ENCODE results near the gene RAB3A.
A peak's percentile ranks its signal among the peaks of the same experiment; 100 is the strongest.

RAB3A gene, protein sequence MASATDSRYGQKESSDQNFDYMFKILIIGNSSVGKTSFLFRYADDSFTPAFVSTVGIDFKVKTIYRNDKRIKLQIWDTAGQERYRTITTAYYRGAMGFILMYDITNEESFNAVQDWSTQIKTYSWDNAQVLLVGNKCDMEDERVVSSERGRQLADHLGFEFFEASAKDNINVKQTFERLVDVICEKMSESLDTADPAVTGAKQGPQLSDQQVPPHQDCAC
- 3.6 to 5.0 reads per million in 2 donors for total RNA-seq

GRCh38 chr19:18203863-18204393, at the start of gene RAB3A:
TSS of gene RAB3A (minus strand) at chr19:18204042. CDS start at chr19:18202740, 1,302 bp downstream.
- peak; percentile 98 to 100 (median 99) for DNase-seq

DNA sequence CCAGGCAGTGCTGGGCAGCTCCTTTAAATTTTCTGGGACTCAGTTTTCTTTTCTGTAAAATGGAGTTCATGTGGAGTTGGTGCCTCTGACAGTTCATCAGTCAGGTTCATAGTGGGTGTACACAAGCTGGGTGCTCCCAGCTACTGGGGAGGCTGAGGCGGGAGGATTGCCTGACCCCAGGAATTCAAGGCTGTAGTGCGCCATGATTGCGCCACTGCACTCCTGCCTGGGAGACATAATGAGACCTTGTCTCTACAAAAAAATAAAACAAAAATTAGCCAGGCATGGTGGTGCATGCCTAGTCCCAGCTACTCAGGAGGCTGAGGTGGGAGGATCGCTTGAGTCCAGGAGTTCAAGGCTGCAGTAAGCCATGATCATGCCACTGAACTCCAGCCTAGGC, 49.3 kb upstream of the RAB3A start:
- no peak for DNase-seq

DNA sequence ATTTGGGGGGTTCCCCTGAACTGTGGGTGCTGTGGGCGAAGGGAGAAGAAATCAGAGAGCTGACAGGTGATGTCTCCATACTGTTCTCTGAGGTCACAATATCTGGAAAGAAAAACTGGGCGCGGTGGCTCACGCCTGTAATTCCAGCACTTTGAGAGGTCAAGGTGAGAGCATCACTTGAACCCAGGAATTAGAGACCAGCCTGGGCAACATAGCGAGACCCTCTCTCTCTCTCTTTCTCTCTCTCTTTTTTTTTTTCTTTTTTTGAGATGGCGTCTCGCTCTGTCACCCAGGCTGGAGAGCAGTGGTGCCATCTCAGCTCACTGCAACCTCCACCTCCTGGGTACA, 48.5 kb upstream of the RAB3A start:
- DNase-seq: no peak

DNA sequence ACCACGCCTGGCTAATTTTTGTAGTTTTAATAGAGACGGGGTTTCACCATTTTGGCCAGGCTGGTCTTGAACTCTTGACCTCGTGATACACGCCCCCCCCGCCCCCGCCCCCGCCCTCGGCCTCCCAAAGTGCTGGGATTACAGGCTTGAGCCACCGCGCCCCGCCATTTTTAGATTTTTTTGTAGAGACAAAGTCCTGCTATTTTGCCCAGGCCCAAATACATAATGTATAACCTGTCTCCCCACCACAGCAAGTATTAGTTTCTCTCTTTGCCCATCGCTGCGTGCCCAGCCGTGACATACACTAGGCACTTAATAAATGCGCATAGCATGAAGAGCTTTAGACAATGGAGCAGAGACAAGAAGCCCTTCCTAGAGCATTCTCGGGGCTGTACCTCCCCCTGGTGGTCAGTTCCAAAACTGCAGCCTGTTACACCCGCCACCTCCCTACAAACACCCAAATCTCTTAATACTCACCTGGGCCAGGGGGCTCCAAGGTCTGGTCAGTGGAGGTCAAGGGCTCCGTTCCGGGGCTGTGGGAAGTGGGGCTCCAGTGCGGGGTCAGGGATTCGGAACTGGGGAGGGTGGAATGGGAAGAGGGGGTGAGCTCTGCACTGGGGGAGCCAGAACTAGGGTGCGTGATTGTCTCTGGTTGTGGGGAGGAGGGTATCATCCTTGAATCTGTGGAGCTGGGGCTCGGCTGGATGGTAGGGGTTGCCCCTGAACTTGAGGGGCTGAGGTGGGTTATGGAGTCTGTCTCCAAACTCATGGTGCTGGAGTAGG, 47.9 kb upstream of the RAB3A start:
- peak; percentile 56 to 75 (median 69) for DNase-seq

DNA sequence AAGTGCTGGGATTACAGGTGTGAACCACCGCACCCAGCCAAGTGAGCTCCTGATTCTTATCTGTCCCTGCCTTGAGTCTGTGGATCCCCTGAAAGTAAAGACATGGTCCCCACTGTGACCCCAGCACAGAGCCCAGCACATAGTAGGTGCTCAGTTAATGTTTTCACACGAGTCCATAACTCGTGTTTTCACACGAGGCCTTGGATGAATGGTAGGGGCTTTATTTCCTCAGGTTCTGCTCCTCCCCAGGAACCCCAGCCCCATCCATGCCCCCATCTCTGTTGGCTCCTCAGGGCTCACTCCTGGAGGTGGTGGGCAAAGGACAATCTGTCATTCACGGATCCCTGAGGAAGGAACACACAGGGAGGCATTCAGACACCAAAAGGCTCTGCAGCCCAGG, 46.0 kb upstream of the RAB3A start:
- DNase-seq: no peak

DNA sequence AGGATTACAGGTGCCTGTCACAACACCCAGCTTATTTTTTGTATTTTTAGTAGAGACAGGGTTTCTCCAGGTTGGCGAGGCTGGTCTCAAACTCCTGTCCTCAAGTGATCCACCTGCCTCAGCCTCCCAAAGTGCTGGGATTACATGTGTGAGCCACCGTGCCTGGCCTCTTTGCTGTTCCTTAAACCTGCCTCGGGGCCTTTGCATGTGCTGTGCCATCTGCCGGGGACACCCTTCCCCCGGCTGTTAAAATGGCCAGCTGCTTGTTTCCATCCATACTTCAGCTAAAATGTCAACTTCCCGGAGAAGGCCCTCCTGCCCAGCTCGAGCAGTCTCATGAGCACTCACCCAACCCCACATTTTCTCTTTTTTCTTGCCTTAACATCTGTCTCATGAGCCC, 41.5 kb upstream of the RAB3A start:
- DNase-seq: no peak

DNA sequence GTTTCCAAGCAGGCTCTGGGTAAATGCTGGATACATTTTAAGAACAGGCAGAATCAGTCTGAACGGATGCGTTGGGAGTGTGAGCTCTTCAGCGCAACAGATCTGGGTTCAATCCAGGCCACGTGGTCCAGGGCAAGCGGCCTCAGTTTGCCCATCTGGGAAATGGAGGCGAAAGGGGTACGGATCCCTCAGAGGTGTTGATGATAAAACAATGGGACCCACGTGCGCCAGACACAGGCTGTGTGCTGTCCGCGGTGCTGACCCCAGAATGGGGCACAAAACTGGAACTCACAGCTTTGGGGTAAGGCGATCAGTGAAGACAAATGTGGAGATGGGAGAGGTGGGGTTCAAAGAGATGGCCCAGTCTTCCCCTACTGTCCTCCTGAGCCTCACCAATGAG, 35.5 kb upstream of the RAB3A start:
- DNase-seq: no peak

GRCh38 chr19:18234194-18234593, 30.4 kb upstream of the RAB3A start:
- DNase-seq: no peak

- DNase-seq: peak in 4 of 5 experiments; percentile 23 to 49 (median 29)
Measured at GRCh38 chr19:18233224-18233825, 29.5 kb upstream of the RAB3A start.

GRCh38 chr19:18232540-18233223, 28.8 kb upstream of the RAB3A start:
- no peak for DNase-seq

GRCh38 chr19:18231775-18232174, 27.9 kb upstream of the RAB3A start:
- DNase-seq: no peak

GRCh38 chr19:18230941-18231734, 27.3 kb upstream of the RAB3A start:
- DNase-seq: no peak

DNA sequence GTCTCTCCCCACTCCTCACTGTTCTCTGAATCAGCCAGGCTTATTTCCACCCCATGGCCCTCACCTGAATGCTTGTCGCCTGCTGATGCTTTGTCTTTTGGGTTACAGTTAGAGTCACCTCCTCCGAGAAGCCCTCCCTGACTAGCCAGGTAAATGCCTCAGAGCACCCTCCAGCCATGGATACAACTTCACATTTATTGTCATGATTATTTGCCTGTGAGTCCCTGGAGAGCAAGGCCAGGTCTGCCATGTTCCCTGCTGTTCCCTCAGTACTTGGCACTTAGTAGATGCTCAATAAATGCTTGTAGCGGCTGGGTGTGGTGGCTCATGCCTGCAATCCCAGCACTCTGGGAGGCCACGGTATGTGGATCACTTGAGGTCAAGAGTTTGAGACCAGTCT, 26.1 kb upstream of the RAB3A start:
- DNase-seq: no peak

DNA sequence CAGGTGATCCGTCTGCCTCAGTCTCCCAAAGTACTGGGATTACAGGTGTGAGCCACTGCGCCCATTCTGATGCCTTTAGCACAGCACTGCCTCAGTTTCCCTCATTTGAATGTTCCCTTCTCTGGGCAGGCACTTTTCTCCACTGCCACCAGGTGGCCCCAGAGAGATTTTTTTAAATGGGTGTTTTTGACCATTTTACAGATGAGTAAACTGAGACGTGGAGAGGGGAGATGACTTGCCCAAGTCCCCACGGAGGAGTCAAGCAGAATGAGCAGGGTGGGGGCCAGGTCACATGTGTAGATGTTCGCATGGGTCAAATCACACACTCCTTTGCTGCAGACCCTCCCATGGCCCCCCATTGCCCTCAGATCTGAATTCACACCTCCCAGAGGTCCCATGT, 25.6 kb upstream of the RAB3A start:
- DNase-seq: no peak

GRCh38 chr19:18227781-18228271, 24.0 kb upstream of the RAB3A start:
- no peak for DNase-seq

DNA sequence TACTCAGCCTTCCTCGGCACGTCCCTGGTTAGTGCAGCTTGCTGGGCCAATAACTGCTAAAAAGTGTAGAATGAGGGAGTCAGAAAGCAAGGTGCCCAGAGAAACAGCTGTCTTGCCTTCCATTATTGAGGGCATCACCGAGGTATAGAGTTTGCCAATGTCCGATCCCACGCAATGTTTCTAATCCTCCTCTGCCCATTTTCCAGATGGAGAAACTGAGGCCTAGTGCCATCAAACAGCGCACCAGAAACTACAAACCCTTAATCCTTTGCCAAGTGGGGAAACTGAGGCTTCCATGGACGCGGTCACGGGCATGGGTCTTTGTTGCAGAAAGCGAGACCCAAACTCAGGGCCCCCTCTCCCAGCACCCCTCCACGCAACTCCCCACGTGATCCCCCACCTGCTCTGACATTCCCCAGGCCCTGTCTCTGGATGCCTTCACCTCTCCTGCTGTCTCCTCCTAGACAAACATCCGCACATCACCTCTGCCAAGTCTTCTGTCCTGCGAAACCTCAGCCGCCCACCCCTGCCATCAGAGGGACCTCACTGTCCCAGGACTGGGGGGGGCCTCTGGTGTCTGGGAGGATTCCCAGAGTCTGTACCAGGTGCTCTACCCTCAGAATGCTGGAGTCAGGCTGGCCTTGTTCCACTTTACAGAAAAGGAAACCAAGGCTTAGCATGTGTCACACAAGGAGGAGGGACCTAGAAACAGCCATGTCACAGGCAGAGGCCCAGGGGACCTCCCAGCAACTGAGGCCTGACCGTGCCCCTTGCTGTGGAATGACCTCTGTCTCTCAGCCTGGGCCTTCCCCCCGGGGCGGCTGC, 23.3 kb upstream of the RAB3A start:
- DNase-seq: no peak

DNA sequence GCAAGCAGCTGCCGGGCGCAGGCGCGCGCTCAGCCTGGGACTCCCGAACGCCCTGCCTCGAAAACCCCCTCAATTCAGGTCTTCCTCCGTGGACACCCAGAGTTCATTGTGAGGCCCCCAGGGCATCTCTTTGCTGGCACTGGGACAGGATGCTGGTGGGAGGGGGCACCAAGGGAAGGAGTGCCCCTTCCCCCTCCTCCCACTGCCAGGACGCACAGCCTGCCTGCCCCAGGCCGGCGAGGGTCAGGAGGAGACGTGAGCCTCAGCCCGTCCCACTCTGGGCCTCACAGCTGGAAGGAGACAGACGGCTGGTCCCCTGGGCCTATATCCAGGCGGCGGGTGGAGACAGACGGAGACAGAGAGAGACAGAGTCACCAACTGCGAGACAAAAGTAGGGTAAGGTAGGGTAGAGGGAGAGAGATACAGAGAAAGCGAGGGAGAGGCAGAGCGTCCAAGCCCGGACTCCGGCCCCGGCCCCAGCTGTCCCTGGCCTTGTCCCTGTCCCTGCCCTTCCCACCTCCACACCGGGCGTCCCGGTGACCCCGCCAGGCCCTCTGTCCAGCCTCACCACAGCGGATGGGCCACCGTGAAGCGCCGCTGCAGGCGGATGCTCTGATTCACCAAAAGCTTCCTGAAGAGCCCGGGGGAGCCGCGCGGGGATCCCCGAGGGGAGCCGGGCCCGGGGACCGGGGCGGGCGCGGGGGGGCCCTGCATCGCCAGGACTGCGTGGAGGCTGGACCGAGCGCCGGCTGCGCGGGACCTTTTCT, 22.0 kb upstream of the RAB3A start, which contains the start of gene PDE4C:
Gene PDE4C, minus strand, starts transcription at position 737 of the 767 bp plus-strand sequence. Its CDS starts 23 bp downstream, at position 714.
- no peak for DNase-seq

GRCh38 chr19:18225355-18225701, 21.5 kb upstream of the RAB3A start:
- DNase-seq: no peak

GRCh38 chr19:18224525-18225354, 20.9 kb upstream of the RAB3A start:
- peak; percentile 51 to 93 (median 74) for DNase-seq

Measured in T-helper 2 cell (primary cell).